Neutrophil (primary cell): ENCODE results near the gene GBGT1.

Source experiments
- H3K27ac ChIP-seq: fragments of 200-600 bp; sonication (generic); 2 replicates; pipeline ENCODE4 v1.5.1; 2016; ENCODE audit warnings: mild to moderate bottlenecking, moderate library complexity
- H3K27me3 ChIP-seq: fragments of 200-600 bp; sonication (generic); 2 replicates; pipeline ENCODE4 v1.6.0; 2016; ENCODE audit warnings: mild to moderate bottlenecking
- H3K36me3 ChIP-seq: fragments of 200-600 bp; sonication (generic); 2 replicates; pipeline ENCODE4 v1.5.1; 2017
- H3K4me1 ChIP-seq, 2 experiments: fragments of 200-600 bp in 1 of 2; sonication (generic) in 1 of 2; 1 replicate in 1 of 2; 2 replicates in 1 of 2; pipeline versions ENCODE4 v1.5.1 to v1.6.1; 2013 to 2016; ENCODE audit warnings: low read depth in 1 of 2, low read length in 1 of 2, mild to moderate bottlenecking in 1 of 2, moderate library complexity in 1 of 2; ENCODE audit not compliant: control insufficient read depth in 1 of 2, insufficient read depth in 1 of 2
- H3K4me3 ChIP-seq, 2 experiments: fragments of 200-600 bp in 1 of 2; sonication (generic) in 1 of 2; 1 replicate in 1 of 2; 2 replicates in 1 of 2; pipeline ENCODE4 v1.5.1; 2013 to 2016; ENCODE audit warnings: low read depth in 1 of 2, low read length in 1 of 2, mild to moderate bottlenecking in 1 of 2, moderate library complexity in 1 of 2
- H3K9me3 ChIP-seq: fragments of 200-600 bp; sonication (generic); 2 replicates; pipeline ENCODE4 v1.5.1; 2016
- TF ChIP-seq, protein P1 (sequence below): fragments of 200-600 bp; sonication (generic); IDR thresholded peaks from 2 replicates; pipeline ENCODE4 v1.5.1; 2016; ENCODE audit warnings: antibody characterized with exemption

GBGT1 gene

DNA sequence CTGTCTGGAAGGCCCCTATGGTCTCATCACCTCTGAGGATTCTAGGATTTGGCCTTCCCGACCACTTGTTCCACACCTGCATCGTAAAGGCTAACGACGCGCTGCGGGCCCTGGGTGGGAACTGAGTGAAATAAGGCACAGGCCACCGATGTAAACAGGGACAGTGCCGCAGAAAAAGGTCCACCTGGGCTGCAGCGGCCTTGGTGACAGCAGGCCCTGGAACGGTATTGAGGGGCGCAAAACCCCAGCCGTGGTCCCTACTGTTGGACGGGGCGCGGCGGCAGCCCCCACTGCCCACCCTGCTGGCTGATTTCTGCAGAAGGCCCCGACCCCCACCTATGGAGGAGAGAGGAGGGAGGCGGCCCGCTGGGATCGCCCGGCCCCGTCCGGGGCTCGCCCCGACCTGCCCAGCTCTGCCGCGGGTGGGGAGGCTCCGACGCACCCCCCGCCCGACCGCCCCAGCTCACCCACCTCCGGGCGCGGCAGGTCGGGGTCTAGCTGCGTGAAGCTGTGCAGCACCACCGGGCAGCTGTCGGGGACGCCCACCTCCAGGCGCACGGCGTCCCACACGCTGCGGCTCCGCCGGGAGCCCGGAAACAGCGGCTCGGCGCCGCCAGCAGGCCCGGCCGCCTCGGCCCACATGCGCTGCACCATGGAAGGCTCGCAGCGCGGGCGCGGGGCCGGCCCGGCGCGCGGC, 43.1 kb downstream of the GBGT1 start:
- peak overlapping the region; percentile 98 for H3K27ac ChIP-seq
- H3K4me1 ChIP-seq, result peaks cover 36 to 41% of the 10 kb centered on the region in 2 experiments
- peak overlapping the region; percentile 61 to 73 for H3K4me3 ChIP-seq
- TF ChIP-seq, protein P1, sequence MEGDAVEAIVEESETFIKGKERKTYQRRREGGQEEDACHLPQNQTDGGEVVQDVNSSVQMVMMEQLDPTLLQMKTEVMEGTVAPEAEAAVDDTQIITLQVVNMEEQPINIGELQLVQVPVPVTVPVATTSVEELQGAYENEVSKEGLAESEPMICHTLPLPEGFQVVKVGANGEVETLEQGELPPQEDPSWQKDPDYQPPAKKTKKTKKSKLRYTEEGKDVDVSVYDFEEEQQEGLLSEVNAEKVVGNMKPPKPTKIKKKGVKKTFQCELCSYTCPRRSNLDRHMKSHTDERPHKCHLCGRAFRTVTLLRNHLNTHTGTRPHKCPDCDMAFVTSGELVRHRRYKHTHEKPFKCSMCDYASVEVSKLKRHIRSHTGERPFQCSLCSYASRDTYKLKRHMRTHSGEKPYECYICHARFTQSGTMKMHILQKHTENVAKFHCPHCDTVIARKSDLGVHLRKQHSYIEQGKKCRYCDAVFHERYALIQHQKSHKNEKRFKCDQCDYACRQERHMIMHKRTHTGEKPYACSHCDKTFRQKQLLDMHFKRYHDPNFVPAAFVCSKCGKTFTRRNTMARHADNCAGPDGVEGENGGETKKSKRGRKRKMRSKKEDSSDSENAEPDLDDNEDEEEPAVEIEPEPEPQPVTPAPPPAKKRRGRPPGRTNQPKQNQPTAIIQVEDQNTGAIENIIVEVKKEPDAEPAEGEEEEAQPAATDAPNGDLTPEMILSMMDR, result no peak
- no peaks in the 10 kb centered on the region for H3K9me3 ChIP-seq
- no peaks in the 10 kb centered on the region for H3K36me3 ChIP-seq
- peaks cover 73% of the 10 kb centered on the region for H3K27me3 ChIP-seq

DNA sequence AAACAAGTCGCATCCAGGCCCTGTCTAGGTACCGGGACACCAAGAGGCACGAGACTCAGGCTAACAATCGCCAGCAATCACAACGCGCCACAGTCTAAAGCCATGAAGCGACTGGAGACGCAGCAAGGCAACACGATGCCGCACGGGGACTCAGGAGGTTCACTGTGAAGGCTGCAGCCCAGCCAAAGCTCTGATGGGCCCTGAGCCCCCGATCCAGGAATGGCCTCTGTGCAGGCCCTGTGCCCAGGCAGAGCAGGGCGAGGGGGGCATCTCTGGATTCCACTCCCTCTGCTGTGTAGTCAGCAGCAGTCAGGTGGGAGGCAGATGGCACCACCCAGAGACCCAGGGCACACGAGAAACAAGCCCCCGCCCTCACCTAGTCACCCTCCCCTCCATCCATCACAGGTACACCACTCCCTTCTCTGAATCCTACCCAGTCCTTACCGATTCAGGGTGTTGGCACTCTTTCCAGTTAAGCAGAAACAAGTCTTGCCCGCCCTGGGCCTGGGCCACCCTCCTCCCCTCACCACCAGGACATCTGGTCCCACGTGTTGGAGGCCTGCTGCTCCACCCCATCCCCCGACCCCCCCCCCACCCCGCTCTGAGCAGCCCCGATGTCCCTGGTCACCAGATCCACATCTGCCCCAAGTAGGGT, 43.7 kb downstream of the GBGT1 start:
- Histone ChIP-seq H3K9me3 (no peaks in the 10 kb centered on the region), H3K36me3 (no peaks in the 10 kb centered on the region), H3K27me3 (peaks cover 73% of the 10 kb centered on the region), H3K4me3 (peak overlapping the region; percentile 61 to 73), H3K27ac (peak overlapping the region; percentile 98), H3K4me1 (peaks cover 36 to 41% of the 10 kb centered on the region in 2 experiments)
- TF ChIP-seq, protein P1, result no peak

GRCh38 chr9:133119103-133119845, 44.4 kb downstream of the GBGT1 start:
- H3K27me3 ChIP-seq, result peaks cover 73% of the 10 kb centered on the region
- no peak overlapping the region for H3K4me3 ChIP-seq
- TF ChIP-seq, protein P1, result no peak
- H3K36me3 ChIP-seq, result no peaks in the 10 kb centered on the region
- peaks cover 35 to 41% of the 10 kb centered on the region in 2 experiments for H3K4me1 ChIP-seq
- H3K9me3 ChIP-seq, result no peaks in the 10 kb centered on the region
- H3K27ac ChIP-seq, result no peak overlapping the region

DNA sequence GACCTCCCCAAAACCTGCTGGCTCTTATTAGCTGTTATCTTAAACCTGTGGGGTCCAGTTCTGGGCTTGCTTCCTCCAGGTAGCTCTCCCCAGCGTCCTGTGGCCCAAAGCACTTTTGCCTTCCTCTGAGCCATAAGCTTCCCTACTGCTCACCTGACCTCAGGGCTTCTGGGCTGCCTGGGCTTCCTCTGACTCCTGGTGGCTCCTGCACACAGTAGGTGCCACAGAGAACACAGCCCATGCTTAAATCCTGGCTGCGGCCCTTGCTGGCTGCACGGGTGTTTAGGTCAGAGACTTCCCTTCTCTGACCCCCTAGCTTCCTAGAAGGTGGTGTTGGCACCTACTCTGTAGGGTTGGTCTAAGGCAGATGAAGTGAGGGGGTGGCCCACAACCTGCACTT, 45.1 kb downstream of the GBGT1 start:
- TF ChIP-seq, protein P1, result no peak
- Histone ChIP-seq H3K27me3 (peaks cover 76% of the 10 kb centered on the region), H3K9me3 (no peaks in the 10 kb centered on the region), H3K36me3 (no peaks in the 10 kb centered on the region), H3K27ac (no peak overlapping the region), H3K4me3 (no peak overlapping the region), H3K4me1 (peaks cover 42 to 47% of the 10 kb centered on the region in 2 experiments)

DNA sequence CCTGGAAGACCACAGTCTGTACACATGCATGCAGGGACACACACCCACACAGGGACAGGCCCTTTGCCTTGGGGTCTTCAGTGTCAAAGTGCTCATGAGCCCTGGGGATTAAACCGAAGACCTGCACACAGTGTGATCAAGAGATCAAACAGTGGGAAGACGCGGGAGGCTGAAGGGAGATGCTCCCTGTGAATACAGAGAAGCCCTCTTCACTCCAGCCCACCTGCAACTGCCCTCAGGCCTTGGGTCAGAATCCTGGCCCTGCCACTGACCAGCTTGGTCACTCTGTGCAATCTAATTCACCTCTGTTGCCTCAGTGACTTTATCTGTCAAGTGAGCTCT, 45.6 kb downstream of the GBGT1 start:
- no peak overlapping the region for H3K27ac ChIP-seq
- H3K27me3 ChIP-seq, result peaks cover 76% of the 10 kb centered on the region
- H3K9me3 ChIP-seq, result no peaks in the 10 kb centered on the region
- H3K4me1 ChIP-seq, result peaks cover 42 to 48% of the 10 kb centered on the region in 2 experiments
- no peaks in the 10 kb centered on the region for H3K36me3 ChIP-seq
- TF ChIP-seq, protein P1, result no peak
- no peak overlapping the region for H3K4me3 ChIP-seq
